NOMO-1 (cell line): Measurements from ENCODE around the gene DNAJB1.

Experiments used
- DNase-seq, 2 experiments: peaks; one replicate each; lab custom pipeline; 2025; ENCODE audit not compliant: unreplicated experiment in 2 of 2; lab: John Stamatoyannopoulos, UW

DNAJB1 gene

DNA sequence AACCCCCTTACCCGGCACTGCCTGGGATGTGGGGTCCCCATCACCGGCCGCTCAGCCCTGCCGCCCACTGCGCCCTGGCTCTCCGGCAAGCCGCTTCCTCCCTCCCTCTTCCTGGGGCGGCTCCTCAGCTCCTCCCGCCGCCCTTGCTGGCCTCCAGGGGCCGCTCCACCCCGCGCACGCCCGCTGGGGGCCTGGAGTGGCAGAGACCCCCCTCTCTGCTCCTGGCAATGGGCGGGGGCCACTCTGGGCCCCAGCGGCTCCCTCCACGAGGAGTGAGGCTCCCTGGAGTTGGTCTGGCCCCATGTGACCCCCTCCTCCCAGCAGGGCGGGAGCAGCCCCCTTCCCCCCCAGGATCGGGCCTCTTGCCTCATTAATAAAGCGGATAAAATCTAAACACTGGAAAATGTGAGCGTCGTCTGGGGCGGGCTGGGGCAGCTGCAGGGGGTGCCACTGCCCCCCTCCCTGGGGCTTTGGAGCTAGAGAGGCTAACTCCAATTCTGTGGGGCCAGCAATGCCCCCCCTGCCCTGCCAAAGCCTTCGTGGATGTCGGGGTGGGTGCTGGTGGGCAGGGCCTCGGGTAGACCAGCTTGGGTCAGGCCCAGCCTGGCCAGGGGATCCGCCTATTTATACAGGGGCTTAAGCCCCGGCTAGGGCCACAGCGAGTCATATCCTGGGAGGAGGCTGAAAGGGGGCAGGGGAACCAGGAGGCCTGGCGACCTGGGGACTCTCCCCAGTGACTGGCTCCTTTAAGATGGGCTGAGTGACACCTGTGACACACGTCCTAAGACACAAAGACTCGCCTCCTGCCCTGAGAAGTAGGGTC lies 42.7 kb downstream of the DNAJB1 start, which contains the start of gene PTGER1:
TSS of gene PTGER1 (minus strand) at position 104 of the 823 bp plus-strand sequence. CDS start 1,034 bp downstream, outside the sequence.
- DNase-seq, result peak; percentile 16 to 32

DNA sequence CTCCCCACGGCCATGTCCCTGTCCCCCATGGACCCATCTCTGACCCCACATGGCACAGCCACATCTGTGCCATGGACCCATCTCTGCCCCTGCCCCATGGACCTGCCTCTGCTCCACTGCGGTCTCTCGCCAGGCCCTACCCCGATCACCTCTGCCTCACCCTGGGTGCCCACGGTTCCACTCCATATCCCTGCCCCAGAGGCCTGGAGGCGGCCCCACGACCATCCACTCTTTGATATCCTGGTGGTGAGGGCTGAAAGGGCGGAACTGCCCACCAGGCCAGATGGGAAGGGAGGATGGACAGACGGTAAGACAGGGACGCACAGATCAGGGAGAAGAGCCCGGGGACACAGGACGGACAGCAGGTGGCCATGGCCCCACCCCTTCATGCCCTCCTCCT lies 43.4 kb downstream of the DNAJB1 start:
- no peak for DNase-seq

DNA sequence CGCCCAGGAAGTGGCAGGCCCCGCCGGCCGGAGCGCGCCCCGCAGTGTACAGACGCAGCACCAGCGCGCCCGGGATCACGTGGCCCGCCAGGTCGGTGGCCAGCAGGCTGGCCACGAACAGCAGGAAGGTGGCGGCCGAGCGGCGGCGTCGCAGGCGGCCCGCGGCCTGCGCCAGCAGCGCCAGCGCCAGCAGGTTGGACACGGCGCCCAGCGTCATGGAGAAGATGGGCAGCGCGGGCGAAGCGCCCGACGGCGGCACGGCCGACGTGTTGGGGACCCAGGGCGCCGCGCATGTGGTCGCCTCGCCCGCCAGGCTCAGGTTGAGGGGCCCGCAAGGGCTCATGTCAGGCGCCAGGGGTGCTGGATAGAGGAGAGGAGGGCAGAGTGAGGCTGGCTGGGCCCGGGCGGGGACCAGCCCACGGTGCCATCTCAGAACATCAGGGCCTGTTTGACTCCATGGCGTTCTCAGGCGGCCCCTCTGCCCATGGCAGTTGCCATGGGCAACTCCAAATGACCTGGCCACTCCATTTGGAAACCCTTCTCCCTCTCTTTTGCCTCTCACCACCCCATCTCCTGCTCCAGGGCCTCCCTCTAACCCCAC lies 44.1 kb downstream of the DNAJB1 start:
- no peak for DNase-seq

DNA sequence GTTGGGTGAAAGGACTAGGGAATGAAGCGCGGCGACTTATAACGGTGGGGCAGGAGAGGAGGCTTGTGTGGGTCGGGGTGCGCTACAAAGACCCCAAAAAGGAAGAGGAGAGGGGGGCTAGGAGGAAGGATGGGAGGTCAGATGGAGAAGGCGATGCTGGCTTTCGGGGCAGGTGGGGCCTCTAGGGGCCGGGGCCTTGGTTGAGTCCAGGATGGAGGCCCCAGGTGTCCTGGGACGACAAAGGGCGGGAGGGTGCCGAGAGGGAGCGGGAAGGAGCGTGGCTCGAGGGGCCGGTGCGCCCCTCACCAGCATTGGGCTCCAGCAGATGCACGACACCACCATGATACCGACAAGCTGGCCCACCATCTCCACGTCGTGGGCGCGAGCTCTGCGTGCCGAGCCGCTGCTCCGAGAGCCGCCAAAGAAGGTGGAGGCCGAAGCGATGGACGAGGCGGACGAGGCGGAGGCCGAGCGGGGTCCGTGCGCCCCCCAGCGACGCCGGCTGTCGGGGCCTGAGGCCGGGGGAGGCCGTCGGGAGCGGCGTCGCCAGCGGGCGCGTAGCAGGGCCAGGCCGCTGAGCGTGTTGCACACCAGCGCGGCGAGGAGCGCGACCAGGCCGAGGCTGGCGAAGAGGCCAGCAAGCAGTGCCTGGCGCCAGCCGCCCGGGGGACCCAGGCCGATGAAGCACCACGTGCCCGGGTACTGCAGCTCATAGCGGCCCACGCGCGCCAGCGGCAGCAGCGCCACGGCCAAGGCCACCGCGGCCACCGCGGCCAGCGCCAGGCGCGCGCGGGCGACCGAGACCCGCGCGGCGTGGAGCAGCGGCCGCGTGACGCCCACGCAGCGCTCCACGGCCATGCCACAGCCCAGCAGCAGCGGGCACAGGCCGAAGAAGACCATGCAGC lies 44.9 kb downstream of the DNAJB1 start:
- no peak for DNase-seq

DNA sequence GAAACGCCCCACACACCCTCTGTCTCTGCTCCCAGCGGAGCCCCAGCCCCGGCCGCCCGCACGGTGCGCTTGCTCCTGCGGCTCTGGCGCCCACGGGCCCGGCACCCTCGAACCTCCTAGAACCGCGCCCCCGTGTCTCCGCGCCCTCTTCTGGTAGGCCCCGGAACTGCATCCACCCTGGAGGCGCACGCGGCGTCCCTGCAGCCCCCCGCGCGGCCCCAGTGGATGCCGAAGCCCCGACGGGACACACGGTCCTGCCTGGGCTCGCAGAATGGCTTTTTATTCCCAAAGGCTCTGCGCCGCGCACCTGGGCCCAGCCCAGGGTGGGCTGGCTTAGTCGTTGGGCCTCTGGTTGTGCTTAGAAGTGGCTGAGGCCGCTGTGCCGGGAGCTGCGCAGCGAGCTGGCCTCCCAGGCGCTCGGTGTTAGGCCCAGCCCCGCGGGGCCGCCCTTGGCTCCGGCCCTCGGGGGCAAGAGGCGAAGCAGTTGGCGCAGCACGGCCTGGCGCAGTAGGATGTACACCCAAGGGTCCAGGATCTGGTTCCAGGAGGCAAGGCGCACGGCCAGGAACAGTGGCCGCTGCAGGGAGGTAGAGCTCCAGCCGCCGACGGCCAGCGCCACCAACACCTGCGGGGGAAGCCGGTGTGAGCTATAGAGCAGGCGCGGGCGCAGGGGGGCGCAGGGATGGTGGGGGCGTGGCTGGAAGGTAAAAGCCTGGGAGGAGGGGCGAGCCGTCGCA lies 45.8 kb downstream of the DNAJB1 start:
- DNase-seq, result peak; percentile 21 to 47

DNA sequence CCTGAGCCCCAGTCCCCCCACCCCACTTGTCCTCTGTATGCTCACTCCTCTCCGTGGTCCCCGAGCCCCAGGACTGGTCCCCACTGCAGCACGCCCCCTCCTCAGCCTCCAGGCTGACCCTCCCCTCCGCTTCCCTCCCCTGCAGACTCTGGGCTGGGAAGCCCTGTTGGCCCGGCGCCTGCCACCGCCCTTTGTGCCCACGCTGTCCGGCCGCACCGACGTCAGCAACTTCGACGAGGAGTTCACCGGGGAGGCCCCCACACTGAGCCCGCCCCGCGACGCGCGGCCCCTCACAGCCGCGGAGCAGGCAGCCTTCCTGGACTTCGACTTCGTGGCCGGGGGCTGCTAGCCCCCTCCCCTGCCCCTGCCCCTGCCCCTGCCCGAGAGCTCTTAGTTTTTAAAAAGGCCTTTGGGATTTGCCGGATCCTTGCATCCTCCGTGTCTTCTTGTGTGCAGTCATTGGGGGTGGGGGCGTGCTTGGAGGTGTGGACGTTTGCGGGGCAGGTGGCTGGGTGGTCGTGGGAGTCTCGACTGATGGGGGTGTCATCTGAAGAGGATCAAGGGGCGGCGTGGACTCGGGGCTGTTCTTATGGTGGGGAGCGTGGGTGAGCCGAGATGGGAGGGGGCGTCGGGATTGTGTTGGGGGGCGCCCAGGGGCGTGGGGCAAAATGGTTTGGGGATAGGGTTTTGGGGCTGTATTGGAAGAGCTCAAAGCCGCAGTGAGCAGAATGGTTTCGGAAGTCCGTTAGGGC lies 46.6 kb downstream of the DNAJB1 start:
- DNase-seq, result no peak

DNA sequence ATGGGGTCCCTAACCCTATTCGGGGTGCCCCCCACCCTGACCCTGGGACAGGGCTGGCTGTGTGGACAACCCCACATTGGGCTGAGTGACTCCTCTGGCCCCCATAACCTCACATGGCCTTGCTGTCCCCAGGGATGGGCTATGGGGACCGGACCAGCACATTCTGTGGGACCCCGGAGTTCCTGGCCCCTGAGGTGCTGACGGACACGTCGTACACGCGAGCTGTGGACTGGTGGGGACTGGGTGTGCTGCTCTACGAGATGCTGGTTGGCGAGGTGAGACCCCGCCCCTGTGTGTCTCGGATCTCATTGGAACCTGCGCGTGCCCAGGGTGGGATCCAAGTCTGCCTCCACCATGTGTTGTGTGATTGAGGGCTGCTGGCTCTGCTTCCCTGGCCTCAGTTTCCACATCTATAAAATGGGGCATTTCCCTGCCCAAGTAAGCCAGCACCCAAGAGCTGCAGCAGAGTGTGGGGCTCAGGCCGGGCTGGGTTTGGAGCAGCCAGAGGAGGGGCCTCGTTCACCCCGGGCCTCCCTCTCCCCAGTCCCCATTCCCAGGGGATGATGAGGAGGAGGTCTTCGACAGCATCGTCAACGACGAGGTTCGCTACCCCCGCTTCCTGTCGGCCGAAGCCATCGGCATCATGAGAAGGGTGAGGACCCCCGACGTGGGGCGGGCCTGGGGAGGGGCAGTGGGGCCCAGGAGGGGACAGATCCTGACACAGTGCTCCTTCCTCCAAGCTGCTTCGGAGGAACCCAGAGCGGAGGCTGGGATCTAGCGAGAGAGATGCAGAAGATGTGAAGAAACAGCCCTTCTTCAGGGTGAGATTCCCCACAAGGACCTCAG lies 47.9 kb downstream of the DNAJB1 start:
- no peak for DNase-seq

DNA sequence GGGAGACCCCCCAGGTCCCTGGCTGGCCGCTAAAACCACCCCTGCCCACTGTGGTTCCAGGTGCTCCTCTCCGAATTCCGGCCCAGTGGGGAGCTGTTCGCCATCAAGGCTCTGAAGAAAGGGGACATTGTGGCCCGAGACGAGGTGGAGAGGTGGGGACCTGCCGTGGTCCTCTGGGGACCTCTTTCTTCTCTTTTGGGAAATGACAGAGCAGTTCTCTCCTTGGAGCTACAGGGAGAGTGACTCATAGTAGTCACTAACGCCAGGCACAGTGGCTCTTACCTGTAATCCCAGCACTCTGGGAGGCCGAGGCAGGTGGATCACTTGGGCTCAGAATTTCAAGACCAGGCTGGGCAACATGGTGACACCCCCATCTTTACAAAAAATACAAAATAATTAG lies 50.4 kb downstream of the DNAJB1 start:
- no peak for DNase-seq

DNA sequence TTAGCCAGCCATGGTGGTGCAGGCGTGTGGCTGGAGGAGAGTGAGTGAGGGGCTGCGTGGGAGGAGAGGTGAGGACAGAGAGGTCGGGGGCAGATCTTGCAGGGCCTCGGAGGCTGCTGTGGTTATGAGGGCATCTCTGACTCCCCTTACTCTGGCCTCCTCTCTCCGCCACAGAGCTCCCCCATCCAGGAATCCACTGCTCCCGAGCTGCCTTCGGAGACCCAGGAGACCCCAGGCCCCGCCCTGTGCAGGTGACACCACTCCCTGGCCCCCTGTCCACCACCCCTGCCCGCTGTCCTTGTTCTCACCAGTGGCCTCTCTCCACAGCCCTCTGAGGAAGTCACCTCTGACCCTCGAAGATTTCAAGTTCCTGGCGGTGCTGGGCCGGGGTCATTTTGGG lies 50.8 kb downstream of the DNAJB1 start:
- no peak for DNase-seq
